ENCODE data around the gene TRIM65. TPM values are rescaled to one million over a fixed set of nuclear protein-coding genes. Genes with fewer than 3 reads are reported as not detected.

TRIM65 gene
- total and polyA plus RNA-seq, 2 of the 4 experiments (the other 2 are of a cell fraction): 7.9 to 10.6 TPM

DNA sequence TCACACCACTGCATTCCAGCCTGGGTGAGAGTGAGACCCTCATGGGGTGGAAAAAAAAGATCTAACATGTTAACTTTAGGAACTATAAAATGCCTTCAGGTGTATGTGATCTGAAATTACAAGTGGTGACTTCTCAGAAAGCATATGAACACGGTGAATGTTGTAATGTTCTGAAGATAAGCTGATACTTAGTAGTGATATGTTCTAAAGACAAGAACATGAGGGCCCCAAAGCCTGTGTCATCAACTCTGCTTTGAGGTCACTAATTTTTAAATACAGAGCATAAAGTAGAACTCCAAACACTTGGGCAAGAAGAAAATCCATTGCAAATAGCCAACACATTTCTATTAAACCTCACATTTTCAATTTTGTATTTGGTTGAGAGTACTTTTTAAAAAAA is 46.7 kb upstream of the TRIM65 start:
- no TSS peak for BruUV-seq (replicated peaks)
- Histone ChIP-seq H3K9me1 (ENCODE audit: insufficient read depth, low read length) (peaks cover 5% of the 10 kb centered on the region; the same call in 1 of the 2 replicates), H3K56ac (ENCODE audit: extremely low read depth, insufficient read depth, low read length) (no peak overlapping the region)

More for the DNA sequence above, 46.7 kb upstream of the TRIM65 start:
- Histone ChIP-seq H2AK5ac (ENCODE audit: low read depth, low read length) (no peak overlapping the region), H3K27me3 (ENCODE audit: control insufficient read depth, insufficient read depth, low read length) (no peaks in the 10 kb centered on the region), H3K4me2 (ENCODE audit: low read depth, low read length) (no peak overlapping the region), H2BK5ac (ENCODE audit: low read depth, low read length, poor library complexity, severe bottlenecking) (no peak overlapping the region), H3K14ac (replicated peaks; ENCODE audit: low read depth, low read length) (no peak overlapping the region), H3K36me3 (ENCODE audit: control insufficient read depth, insufficient read depth, low read length) (peaks cover 15% of the 10 kb centered on the region), H3K9me3 (ENCODE audit: control insufficient read depth, insufficient read depth, low read length) (no peaks in the 10 kb centered on the region), H4K91ac (ENCODE audit: insufficient read depth, low read depth, low read length) (no peak overlapping the region), H3K4me1 (ENCODE audit: control insufficient read depth, insufficient read depth, low read length) (peaks cover 3% of the 10 kb centered on the region; the same call in 1 of the 2 replicates), H3K79me1 (ENCODE audit: low read depth in 1 of 2, low read length in 2 of 2) (peaks cover 5 to 9% of the 10 kb centered on the region in 2 experiments; a peak in 2 of 4 replicates), H2BK20ac (ENCODE audit: low read depth, low read length) (no peak overlapping the region), H2BK15ac (ENCODE audit: low read depth, low read length) (no peak overlapping the region), H2AK9ac (replicated peaks; ENCODE audit: low read depth, low read length, poor library complexity) (no peak overlapping the region), H3K9ac (ENCODE audit: low read depth, low read length) (no peak overlapping the region), H2BK120ac (ENCODE audit: low read depth, low read length) (no peak overlapping the region), H3K18ac (ENCODE audit: low read depth, low read length) (no peak overlapping the region), H4K8ac (ENCODE audit: low read depth in 2 of 2, low read length in 2 of 2) (no peak overlapping the region), H3K4me3 (ENCODE audit: insufficient read depth, low read depth, low read length) (no peak overlapping the region), H4K5ac (ENCODE audit: low read depth, low read length) (no peak overlapping the region), H3K27ac (ENCODE audit: insufficient read depth, low read length) (no peak overlapping the region), H2AFZ (replicated peaks; ENCODE audit: low read length, poor library complexity) (no peak overlapping the region), H3K23ac (ENCODE audit: low read depth, low read length) (no peak overlapping the region), H3K4ac (ENCODE audit: low read depth, low read length) (no peak overlapping the region), H4K20me1 (ENCODE audit: insufficient read depth, low read length) (no peaks in the 10 kb centered on the region)
- in situ Hi-C loops (cut with MboI; ENCODE audit: low sequenced_read_pairs) (no loop called here), dilution Hi-C loops (cut with HindIII; ENCODE audit: low sequenced_read_pairs, unreplicated experiment) (no loop called here), intact Hi-C loops (cut with micrococcal nuclease) (loop anchor here (5.0 kb wide), 1 partner anchor 36 kb away; no protein-coding TSS in a partner anchor)
- DNase-seq: no peak
- ChIA-PET CTCF (no interaction called here), POLR2A (ENCODE audit: unreplicated experiment) (interaction anchor here (0.7 kb wide), 1 partner anchor 32 kb away, joined by 11 read pairs; no protein-coding TSS in a partner anchor)
- WGBS, 2 experiments (ENCODE audit: extremely low coverage in 2 of 2, insufficient read length in 1 of 2): no CpG with 5 or more reads among the region's 1 CpG
- TF ChIP-seq MAFK (IDR thresholded peaks at IDR 0.05; ENCODE audit: low read depth, low read length) (no peak), POLR2A (IDR thresholded peaks at IDR 0.05; ENCODE audit: low read depth, low read length) (no peak), RFX5 (IDR thresholded peaks at IDR 0.05; ENCODE audit: low read depth, low read length) (no peak), CTCF (conservative IDR thresholded peaks at IDR 0.05; ENCODE audit: low read depth, low read length) (no peak), MXI1 (IDR thresholded peaks at IDR 0.05; ENCODE audit: borderline replicate concordance, low read depth, low read length) (no peak), RAD21 (IDR thresholded peaks at IDR 0.05; ENCODE audit: low read length) (no peak), MAZ (IDR thresholded peaks at IDR 0.05; ENCODE audit: borderline replicate concordance, low read depth, low read length) (no peak), CEBPB (IDR thresholded peaks at IDR 0.05; ENCODE audit: low read depth, low read length) (no peak), SMC3 (IDR thresholded peaks at IDR 0.05; ENCODE audit: low read depth, low read length) (no peak), ELK1 (IDR thresholded peaks at IDR 0.05; ENCODE audit: borderline replicate concordance, low read depth, low read length) (no peak), NFE2L2 (IDR thresholded peaks at IDR 0.05; ENCODE audit: low read depth, low read length) (no peak), BHLHE40 (IDR thresholded peaks at IDR 0.05; ENCODE audit: low read depth, low read length) (no peak), FOS (IDR thresholded peaks at IDR 0.05; ENCODE audit: low read depth, low read length) (no peak), RCOR1 (IDR thresholded peaks at IDR 0.05; ENCODE audit: insufficient replicate concordance, low read length) (no peak)
- no peak for ATAC-seq (ENCODE audit: low read depth)

Measured in IMR-90 (cell line).